Psoas muscle (tissue), 8 donors: ENCODE measurements around the gene DIABLO. TPM values are rescaled to one million over a fixed set of nuclear protein-coding genes. Genes with fewer than 3 reads are reported as not detected.
"Not testable (repeated sequence)": the region's sequence is repeated elsewhere in the genome, so short reads cannot be mapped to it uniquely, and the experiment has no call there.

Experiments
- ATAC-seq, 4 donors: fragments of 200-7000 bp; cut with Tn5 transposase; one replicate each; pipeline ENCODE4 v1.9.1; 2020; ENCODE audit warnings: moderate library complexity in 3 of 4, mild to moderate bottlenecking in 2 of 4
- DNase-seq, 2 donors: peaks; one replicate each; pipeline ENCODE4 v3.0.0-alpha.2; 2020
- H3K27ac ChIP-seq: fragments of 200-600 bp; one replicate; pipeline ENCODE4 v1.8.0; 2022
- H3K27me3 ChIP-seq, 3 donors: fragments of 200-600 bp in 1 of 3; one replicate each; pipeline versions ENCODE4 v1.6.1 to v1.8.0; 2013 to 2022; ENCODE audit warnings: low read length in 2 of 3, mild to moderate bottlenecking in 2 of 3, moderate library complexity in 1 of 3; ENCODE audit not compliant: insufficient read depth in 3 of 3
- H3K36me3 ChIP-seq, 2 donors: fragments of 200-600 bp in 1 of 2; one replicate each; pipeline versions ENCODE4 v1.6.1 to v1.8.0; 2013 to 2022; ENCODE audit warnings: low read depth in 1 of 2, mild to moderate bottlenecking in 1 of 2, moderate library complexity in 1 of 2; ENCODE audit not compliant: insufficient read depth in 1 of 2
- H3K4me1 ChIP-seq: fragments of 200-600 bp; one replicate; pipeline ENCODE4 v1.8.0; 2022
- H3K4me3 ChIP-seq: fragments of 200-600 bp; one replicate; pipeline ENCODE4 v1.8.0; 2022; ENCODE audit warnings: mild to moderate bottlenecking
- H3K9me3 ChIP-seq: fragments of 200-600 bp; one replicate; pipeline ENCODE4 v1.8.0; 2022
- CTCF ChIP-seq: fragments of 200-600 bp; IDR thresholded peaks from one replicate; pipeline ENCODE4 v1.8.0; 2022; ENCODE audit warnings: antibody characterized with exemption
- WGBS, 3 donors: extraction: QIAGEN DNeasy Blood & Tissue Kit; methylation state at CpG; one replicate each; pipeline versions ENCODE4 v1.1.6 to v1.1.7; 2013; 5-methylcytosine and 5-hydroxymethylcytosine counted together
- intact Hi-C, 2 donors: fragments of 100-400 bp; cut with DNase I; formaldehyde crosslinking; loops; one replicate each; pipeline versions ENCODE4 v1.11.0 to v1.14.2; 2022
- polyA plus RNA-seq, 3 donors: library from polyadenylated mRNA; stranded (reverse); fragments of 200-250 nt; gene quantifications; one replicate each; pipeline ENCODE4 v1.2.3, GENCODE V29; 2013
- total RNA-seq, 4 donors: library from RNA; stranded (reverse); fragmentation: NEBNext Ultra II Directional in 2 of 4; extraction: Animal tissue kit (Norgen Biotek cat#: 25700) in 2 of 4; gene quantifications; one replicate each; pipeline versions ENCODE4 v1.2.1 to v1.2.4, GENCODE V29; 2021 to 2023
- donor health status: healthy with polysubstance abuse.
- donor health status: DM: no; HTN: no; CAD: no; lungs with moderate emphysema.
- donor health status: Bipolar disorder and iron deficiency.
- donor health status: healthy.
- donor health status: DM: yes; HTN: yes; CAD: no.
- donor health status: DM: no; HTN: no; CAD: no.
- donor health status: DM: no; HTN: no; CAD: no.
- donor health status: DM: yes; HTN: yes; CAD: no.

The DIABLO gene
- total and polyA plus RNA-seq, 7 donors = 24.4 to 109 (median 35.3) TPM

- H3K27ac ChIP-seq = no peak overlapping the region
- peak in 1 of 4 donors; percentile 25 for ATAC-seq
- H3K36me3 ChIP-seq = peaks cover 5 to 27% of the 10 kb centered on the region in 2 donors
- peak overlapping the region; percentile 71 for H3K4me3 ChIP-seq
- intact Hi-C loops = loop anchor here in 1 of 2 donors (10.0 kb wide), 1 partner anchor 280 kb away; no protein-coding TSS in a partner anchor
- TF ChIP-seq CTCF = no peak
- H3K27me3 ChIP-seq = peaks cover 0 to 52% (median 23%) of the 10 kb centered on the region in 3 donors
- no peaks in the 10 kb centered on the region for H3K9me3 ChIP-seq
- no peak for DNase-seq
- 9 to 23% (median 15%) methylated on average over 33 to 71 of the region's 71 CpGs for WGBS, 3 donors
- no peaks in the 10 kb centered on the region for H3K4me1 ChIP-seq
These were observed 21.4 kb downstream of the DIABLO start for GRCh38 chr12:122204167-122205052.

GRCh38 chr12:122203301-122204166 lies 22.3 kb downstream of the DIABLO start, which contains the start of gene B3GNT4:
TSS of gene B3GNT4 (plus strand) at chr12:122203709. CDS start at chr12:122204619, 910 bp downstream.
- DNase-seq (peak; percentile 56 to 71), ATAC-seq (peak; percentile 45 to 65 (median 59))
- no peaks in the 10 kb centered on the region for H3K9me3 ChIP-seq
- 1% methylated on average over 66 to 104 of the region's 104 CpGs for WGBS, 3 donors
- H3K4me1 ChIP-seq = no peaks in the 10 kb centered on the region
- H3K4me3 ChIP-seq = peak within 1 kb of the TSS; percentile 71
- H3K27me3 ChIP-seq = peaks cover 0 to 52% (median 23%) of the 10 kb centered on the region in 3 donors
- intact Hi-C loops = loop anchor here in 1 of 2 donors (10.0 kb wide), 1 partner anchor 279 kb away; no protein-coding TSS in a partner anchor
- no peak within 1 kb of the TSS for H3K27ac ChIP-seq
- TF ChIP-seq CTCF = no peak
- H3K36me3 ChIP-seq = peaks cover 5 to 18% of the 10 kb centered on the region in 2 donors

GRCh38 chr12:122202811-122203210 lies 23.0 kb downstream of the DIABLO start:
- not testable (repeated sequence) for H3K9me3 ChIP-seq, H3K4me1 ChIP-seq, DNase-seq, ATAC-seq, H3K27ac ChIP-seq
- Histone ChIP-seq H3K36me3 (peaks cover 2 to 11% of the 10 kb centered on the region in 2 donors), H3K27me3 (peaks cover 0 to 52% (median 23%) of the 10 kb centered on the region in 3 donors), H3K4me3 (peak overlapping the region; percentile 71)
- intact Hi-C loops = loop anchor here in 1 of 2 donors (10.0 kb wide), 1 partner anchor 278 kb away; no protein-coding TSS in a partner anchor
- WGBS, 3 donors = 62 to 65% (median 62%) methylated on average over 19 of the region's 19 CpGs

GRCh38 chr12:122202017-122202416 lies 23.8 kb downstream of the DIABLO start:
- WGBS, 3 donors = 97 to 98% (median 97%) methylated on average over 6 of the region's 6 CpGs
- H3K36me3 ChIP-seq = peaks cover 0 to 3% of the 10 kb centered on the region in 2 donors
- H3K27me3 ChIP-seq = peaks cover 0 to 52% (median 23%) of the 10 kb centered on the region in 3 donors
- no peak for TF ChIP-seq CTCF
- intact Hi-C loops = loop anchor here in 1 of 2 donors (10.0 kb wide), 1 partner anchor 277 kb away; no protein-coding TSS in a partner anchor
- ATAC-seq (no peak), DNase-seq (no peak)
- no peak overlapping the region for H3K27ac ChIP-seq
- peaks cover 7% of the 10 kb centered on the region for H3K4me1 ChIP-seq
- H3K9me3 ChIP-seq = no peaks in the 10 kb centered on the region
- H3K4me3 ChIP-seq = no peak overlapping the region
